SU-DHL-6 (cell line): ENCODE results near the gene CTNNA2.

ENCODE experiments used
- H2AFZ ChIP-seq: fragments of 200-600 bp; sonication (generic); 2 replicates; pipeline ENCODE4 v1.6.1; 2014; ENCODE audit warnings: low read depth, mild to moderate bottlenecking, moderate library complexity, mixed read lengths, antibody characterized with exemption, low read length; ENCODE audit not compliant: severe bottlenecking
- H3F3A ChIP-seq: fragments of 200-600 bp; shearing (Covaris generic); 2 replicates; pipeline ENCODE4 v1.6.0; 2016; ENCODE audit warnings: antibody characterized with exemption, mild to moderate bottlenecking; ENCODE audit not compliant: insufficient read depth
- H3K27ac ChIP-seq: fragments of 200-600 bp; sonication (generic); 2 replicates; pipeline ENCODE4 v1.5.1; 2016; ENCODE audit warnings: low read depth, mild to moderate bottlenecking, low read length, moderate library complexity, mixed read lengths
- H3K27me3 ChIP-seq: fragments of 200-600 bp; sonication (generic), shearing (Covaris generic); 2 replicates; pipeline ENCODE4 v1.6.0; 2014; ENCODE audit warnings: mild to moderate bottlenecking, low read length
- H3K36me3 ChIP-seq: fragments of 200-600 bp; sonication (generic); 2 replicates; pipeline ENCODE4 v1.6.1; 2014; ENCODE audit warnings: mild to moderate bottlenecking, low read length, mixed read lengths
- H3K4me2 ChIP-seq: fragments of 300-600, 200-600 bp; shearing (Covaris generic), sonication (generic); 2 replicates; pipeline ENCODE4 v1.6.0; 2014; ENCODE audit warnings: low read length, low read depth, mild to moderate bottlenecking; ENCODE audit not compliant: poor library complexity, severe bottlenecking
- H3K4me3 ChIP-seq: fragments of 200-600 bp; sonication (generic); 2 replicates; pipeline ENCODE4 v1.5.1; 2014; ENCODE audit warnings: antibody characterized with exemption, low read length, mild to moderate bottlenecking, mixed read lengths; ENCODE audit not compliant: insufficient read depth, poor library complexity, severe bottlenecking
- H3K79me2 ChIP-seq: fragments of 200-600 bp; sonication (generic); 2 replicates; pipeline ENCODE4 v1.6.1; 2014; ENCODE audit warnings: mild to moderate bottlenecking, low read length, moderate library complexity; ENCODE audit not compliant: insufficient read depth
- H3K9ac ChIP-seq: fragments of 200-600 bp; sonication (generic); 2 replicates; pipeline ENCODE4 v1.7.0; 2014; ENCODE audit warnings: mild to moderate bottlenecking, low read length
- H3K9me2 ChIP-seq: fragments of 200-600 bp; sonication (generic); replicated peaks from 2 replicates; pipeline ENCODE4 v1.6.1; 2014; ENCODE audit warnings: low read length; ENCODE audit not compliant: insufficient read depth
- H3K9me3 ChIP-seq: fragments of 200-600 bp; sonication (generic); 2 replicates; pipeline ENCODE4 v1.6.1; 2014; ENCODE audit warnings: low read length, mixed read lengths; ENCODE audit not compliant: insufficient read depth
- H4K20me1 ChIP-seq: fragments of 200-600 bp; sonication (generic); 2 replicates; pipeline ENCODE4 v1.6.1; 2014; ENCODE audit warnings: low read depth, mild to moderate bottlenecking, antibody characterized with exemption, low read length, moderate library complexity, mixed read lengths
- CTCF ChIP-seq: fragments of 200-600 bp; sonication (generic); IDR thresholded peaks from one replicate; pipeline ENCODE4 v1.5.1; 2017; ENCODE audit warnings: antibody characterized with exemption, mild to moderate bottlenecking, low read length, moderate library complexity; ENCODE audit not compliant: insufficient read depth, poor library complexity, severe bottlenecking
- EZH2phosphoT487 ChIP-seq: fragments of 200-600 bp; sonication (generic), shearing (Covaris generic); conservative IDR thresholded peaks from 2 replicates; pipeline ENCODE4 v1.6.1; 2018; ENCODE audit warnings: mild to moderate bottlenecking, antibody characterized with exemption, low read length, moderate library complexity, mixed read lengths

CTNNA2 gene

GRCh38 chr2:79994965-79995364 lies 482.1 kb downstream of the CTNNA2 start:
- Histone ChIP-seq H3K36me3 (no peaks in the 10 kb centered on the region), H3K4me2 (no peak overlapping the region), H3K27me3 (no peaks in the 10 kb centered on the region), H3K9ac (no peak overlapping the region), H2AFZ (no peak overlapping the region), H4K20me1 (no peaks in the 10 kb centered on the region), H3K9me3 (no peaks in the 10 kb centered on the region), H3K79me2 (no peaks in the 10 kb centered on the region), H3F3A (no peaks in the 10 kb centered on the region), H3K9me2 (no peaks in the 10 kb centered on the region), H3K27ac (no peak overlapping the region), H3K4me3 (no peak overlapping the region)
- no peak for TF ChIP-seq EZH2phosphoT487
- no peak for TF ChIP-seq CTCF

- H3K27ac ChIP-seq: no peak overlapping the region
- H3K36me3 ChIP-seq: no peaks in the 10 kb centered on the region
- H3K4me3 ChIP-seq: no peak overlapping the region
- TF ChIP-seq EZH2phosphoT487 (no peak), CTCF (no peak)
- H4K20me1 ChIP-seq: no peaks in the 10 kb centered on the region
- no peak overlapping the region for H3K4me2 ChIP-seq
- H3K9ac ChIP-seq: no peak overlapping the region
- no peaks in the 10 kb centered on the region for H3K9me2 ChIP-seq
- H2AFZ ChIP-seq: no peak overlapping the region
- H3F3A ChIP-seq: no peaks in the 10 kb centered on the region
- H3K27me3 ChIP-seq: no peaks in the 10 kb centered on the region
- no peaks in the 10 kb centered on the region for H3K79me2 ChIP-seq
- no peaks in the 10 kb centered on the region for H3K9me3 ChIP-seq
Observed at GRCh38 chr2:79996709-79997108, 483.9 kb downstream of the CTNNA2 start.

- Histone ChIP-seq H2AFZ (no peak overlapping the region), H3K4me3 (no peak overlapping the region), H3K79me2 (no peaks in the 10 kb centered on the region), H3K27ac (no peak overlapping the region), H3K9me3 (no peaks in the 10 kb centered on the region), H3K27me3 (no peaks in the 10 kb centered on the region), H3F3A (no peaks in the 10 kb centered on the region), H3K9me2 (no peaks in the 10 kb centered on the region), H3K9ac (no peak overlapping the region), H3K4me2 (no peak overlapping the region), H3K36me3 (no peaks in the 10 kb centered on the region), H4K20me1 (no peaks in the 10 kb centered on the region)
- TF ChIP-seq EZH2phosphoT487: no peak
- no peak for TF ChIP-seq CTCF
Observed at GRCh38 chr2:80001701-80002101, 488.9 kb downstream of the CTNNA2 start.
